Endothelial cell (in vitro differentiated cells): ENCODE results near the gene STX19. TPM values are rescaled to one million over a fixed set of nuclear protein-coding genes. Genes with fewer than 3 reads are reported as not detected.

Experiments
- DNase-seq: peaks from one replicate; pipeline ENCODE4 v3.0.0; 2021; ENCODE audit warnings: low spot score
- H3K27ac Mint-ChIP-seq: one replicate; pipeline ENCODE4 v1.8.0; 2021; ENCODE audit warnings: mixed read lengths, inconsistent platforms; ENCODE audit not compliant: unreplicated experiment
- H3K27me3 Mint-ChIP-seq: one replicate; pipeline ENCODE4 v1.8.0; 2021; ENCODE audit warnings: mild to moderate bottlenecking, moderate library complexity, mixed read lengths, inconsistent platforms; ENCODE audit not compliant: unreplicated experiment
- H3K36me3 Mint-ChIP-seq: one replicate; pipeline ENCODE4 v1.8.0; 2021; ENCODE audit warnings: mild to moderate bottlenecking, low read depth, mixed read lengths, inconsistent platforms; ENCODE audit not compliant: unreplicated experiment
- H3K4me1 Mint-ChIP-seq: one replicate; pipeline ENCODE4 v1.8.0; 2021; ENCODE audit warnings: mild to moderate bottlenecking, mixed read lengths, inconsistent platforms; ENCODE audit not compliant: unreplicated experiment
- H3K4me3 Mint-ChIP-seq: one replicate; pipeline ENCODE4 v1.8.0; 2021; ENCODE audit warnings: mild to moderate bottlenecking, mixed read lengths, inconsistent platforms; ENCODE audit not compliant: unreplicated experiment
- H3K9me3 Mint-ChIP-seq: one replicate; pipeline ENCODE4 v1.8.0; 2021; ENCODE audit warnings: mixed read lengths, inconsistent platforms; ENCODE audit not compliant: unreplicated experiment
- CTCF ChIP-seq: fragments of 200-600 bp; sonication (generic); IDR thresholded peaks from one replicate; pipeline ENCODE4 v1.5.0; 2021; ENCODE audit warnings: antibody characterized with exemption; ENCODE audit not compliant: unreplicated experiment
- total RNA-seq: library from RNA; stranded (reverse); fragmentation: NEBNext Ultra II Directional; extraction: Animal tissue kit (Norgen Biotek cat#: 25700); gene quantifications from one replicate; pipeline ENCODE4 v1.2.1, GENCODE V29; 2021; ENCODE audit not compliant: unreplicated experiment

Gene STX19
- total RNA-seq, 1 donor from 2014 or later: not detected

- Mint-ChIP-seq H3K27me3 (peaks cover 4% of the 10 kb centered on the region), H3K4me3 (no peak overlapping the region), H3K9me3 (no peaks in the 10 kb centered on the region), H3K27ac (no peak overlapping the region), H3K36me3 (peaks cover 26% of the 10 kb centered on the region), H3K4me1 (peaks cover 4% of the 10 kb centered on the region)
- peak; percentile 59 for TF ChIP-seq CTCF
- no peak for DNase-seq
Measured at GRCh38 chr3:94069194-94069813, 40.9 kb upstream of the STX19 start.

GRCh38 chr3:94066506-94067500 is 38.4 kb upstream of the STX19 start:
- Mint-ChIP-seq H3K36me3 (peaks cover 18% of the 10 kb centered on the region), H3K4me3 (no peak overlapping the region), H3K9me3 (no peaks in the 10 kb centered on the region), H3K27ac (no peak overlapping the region), H3K4me1 (peaks cover 8% of the 10 kb centered on the region), H3K27me3 (peaks cover 10% of the 10 kb centered on the region)
- no peak for DNase-seq
- TF ChIP-seq CTCF: no peak

GRCh38 chr3:94065819-94066480 is 37.6 kb upstream of the STX19 start:
- no peak overlapping the region for H3K4me3 Mint-ChIP-seq
- no peak for DNase-seq
- no peak for TF ChIP-seq CTCF
- peaks cover 18% of the 10 kb centered on the region for H3K36me3 Mint-ChIP-seq
- H3K9me3 Mint-ChIP-seq: no peaks in the 10 kb centered on the region
- H3K27me3 Mint-ChIP-seq: peaks cover 10% of the 10 kb centered on the region
- H3K27ac Mint-ChIP-seq: no peak overlapping the region
- H3K4me1 Mint-ChIP-seq: peaks cover 8% of the 10 kb centered on the region

- no peak for TF ChIP-seq CTCF
- peaks cover 18% of the 10 kb centered on the region for H3K36me3 Mint-ChIP-seq
- no peak for DNase-seq
- peaks cover 8% of the 10 kb centered on the region for H3K4me1 Mint-ChIP-seq
- H3K9me3 Mint-ChIP-seq: no peaks in the 10 kb centered on the region
- H3K27me3 Mint-ChIP-seq: peaks cover 10% of the 10 kb centered on the region
- H3K4me3 Mint-ChIP-seq: no peak overlapping the region
- H3K27ac Mint-ChIP-seq: no peak overlapping the region
Measured at GRCh38 chr3:94065122-94065521, 36.7 kb upstream of the STX19 start.
